Loucy (cell line): ENCODE measurements around the gene NOLC1.

ENCODE experiments used
- EZH2phosphoT487 ChIP-seq: fragments of 200-600 bp; IDR thresholded peaks from 2 replicates; pipeline ENCODE4 v1.6.1; 2018; ENCODE audit warnings: antibody characterized with exemption, mild to moderate bottlenecking, moderate library complexity, borderline replicate concordance
- TF ChIP-seq, protein P1 (sequence below): fragments of 200-600 bp; sonication (generic); conservative IDR thresholded peaks from 2 replicates; pipeline ENCODE4 v1.5.1; 2014; ENCODE audit warnings: mild to moderate bottlenecking, antibody characterized with exemption, low read length

- TF ChIP-seq, protein P1, sequence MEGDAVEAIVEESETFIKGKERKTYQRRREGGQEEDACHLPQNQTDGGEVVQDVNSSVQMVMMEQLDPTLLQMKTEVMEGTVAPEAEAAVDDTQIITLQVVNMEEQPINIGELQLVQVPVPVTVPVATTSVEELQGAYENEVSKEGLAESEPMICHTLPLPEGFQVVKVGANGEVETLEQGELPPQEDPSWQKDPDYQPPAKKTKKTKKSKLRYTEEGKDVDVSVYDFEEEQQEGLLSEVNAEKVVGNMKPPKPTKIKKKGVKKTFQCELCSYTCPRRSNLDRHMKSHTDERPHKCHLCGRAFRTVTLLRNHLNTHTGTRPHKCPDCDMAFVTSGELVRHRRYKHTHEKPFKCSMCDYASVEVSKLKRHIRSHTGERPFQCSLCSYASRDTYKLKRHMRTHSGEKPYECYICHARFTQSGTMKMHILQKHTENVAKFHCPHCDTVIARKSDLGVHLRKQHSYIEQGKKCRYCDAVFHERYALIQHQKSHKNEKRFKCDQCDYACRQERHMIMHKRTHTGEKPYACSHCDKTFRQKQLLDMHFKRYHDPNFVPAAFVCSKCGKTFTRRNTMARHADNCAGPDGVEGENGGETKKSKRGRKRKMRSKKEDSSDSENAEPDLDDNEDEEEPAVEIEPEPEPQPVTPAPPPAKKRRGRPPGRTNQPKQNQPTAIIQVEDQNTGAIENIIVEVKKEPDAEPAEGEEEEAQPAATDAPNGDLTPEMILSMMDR: no peak
- no peak for TF ChIP-seq EZH2phosphoT487
Observed at GRCh38 chr10:102132193-102132562, 20.0 kb upstream of the NOLC1 start.
